GM23248 (cell line): ENCODE measurements around the gene ABCA2. TPM values are rescaled to one million over a fixed set of nuclear protein-coding genes. Genes with fewer than 3 reads are reported as not detected.

Experiments
- DNase-seq: peaks from one replicate; pipeline ENCODE4 v3.0.0-alpha.2; 2015
- H2AFZ ChIP-seq: fragments of 200-600 bp; sonication (generic); 2 replicates; pipeline ENCODE4 v1.6.1; 2016; ENCODE audit warnings: antibody characterized with exemption
- H3F3A ChIP-seq: fragments of 200-600 bp; sonication (generic); 2 replicates; pipeline ENCODE4 v1.6.1; 2016; ENCODE audit warnings: mild to moderate bottlenecking, antibody characterized with exemption, mixed run types; ENCODE audit not compliant: insufficient read depth
- H3K27ac ChIP-seq: fragments of 200-600 bp; sonication (generic); 2 replicates; pipeline ENCODE4 v1.5.1; 2016; ENCODE audit warnings: mild to moderate bottlenecking
- H3K27me3 ChIP-seq: fragments of 200-600 bp; sonication (generic); replicated peaks from 2 replicates; pipeline ENCODE4 v1.6.1; 2016; ENCODE audit warnings: mild to moderate bottlenecking; ENCODE audit not compliant: insufficient read depth
- H3K36me3 ChIP-seq: fragments of 200-600 bp; sonication (generic); 2 replicates; pipeline ENCODE4 v1.6.1; 2016; ENCODE audit warnings: low read depth, mild to moderate bottlenecking
- H3K4me1 ChIP-seq: fragments of 200-600 bp; sonication (generic); 2 replicates; pipeline ENCODE4 v1.6.1; 2016; ENCODE audit warnings: mild to moderate bottlenecking; ENCODE audit not compliant: insufficient read depth
- H3K4me2 ChIP-seq: fragments of 200-600 bp; sonication (generic); one replicate; pipeline ENCODE4 v1.6.1; 2016; ENCODE audit warnings: mild to moderate bottlenecking; ENCODE audit not compliant: unreplicated experiment
- H3K4me3 ChIP-seq: fragments of 200-600 bp; sonication (generic); 2 replicates; pipeline ENCODE4 v1.5.1; 2016; ENCODE audit warnings: mild to moderate bottlenecking
- H3K79me2 ChIP-seq: fragments of 200-600 bp; sonication (generic); 2 replicates; pipeline ENCODE4 v1.6.1; 2016; ENCODE audit warnings: mild to moderate bottlenecking; ENCODE audit not compliant: insufficient read depth
- H3K9ac ChIP-seq: fragments of 200-600 bp; sonication (generic); 2 replicates; pipeline ENCODE4 v1.6.1; 2016; ENCODE audit warnings: mild to moderate bottlenecking
- H3K9me2 ChIP-seq: fragments of 200-600 bp; sonication (generic); 2 replicates; pipeline ENCODE4 v1.6.1; 2016; ENCODE audit warnings: mixed run types, mild to moderate bottlenecking, moderate library complexity; ENCODE audit not compliant: insufficient read depth
- H3K9me3 ChIP-seq: fragments of 200-600 bp; sonication (generic); one replicate; pipeline ENCODE4 v1.6.1; 2017; ENCODE audit warnings: low read depth
- H4K20me1 ChIP-seq: fragments of 200-600 bp; sonication (generic); 2 replicates; pipeline ENCODE4 v1.6.0; 2016; ENCODE audit not compliant: insufficient read depth
- EZH2 ChIP-seq: fragments of 200-600 bp; sonication (generic); IDR thresholded peaks from 2 replicates; pipeline ENCODE4 v1.6.1; 2018; ENCODE audit warnings: antibody characterized with exemption, mild to moderate bottlenecking; ENCODE audit not compliant: insufficient read depth, poor library complexity, severe bottlenecking
- EZH2phosphoT487 ChIP-seq: fragments of 200-600 bp; sonication (generic); IDR thresholded peaks from 2 replicates; pipeline ENCODE4 v1.6.1; 2018; ENCODE audit warnings: antibody characterized with exemption, moderate library complexity, mild to moderate bottlenecking, low read depth; ENCODE audit not compliant: insufficient read depth
- WGBS, 2 experiments: methylation state at CpG; one replicate each; pipeline ENCODE4 v1.1.6; 2015 to 2017; ENCODE audit warnings: low lambda C conversion rate in 2 of 2, low coverage in 1 of 2; ENCODE audit errors: missing lambda C conversion rate in 2 of 2; 5-methylcytosine and 5-hydroxymethylcytosine counted together
- in situ Hi-C: fragments of 300-500 bp; cut with MboI; formaldehyde crosslinking; loops from 2 replicates; pipeline ENCODE4 v1.15.0; 2020
- polyA plus RNA-seq: library from polyadenylated mRNA; unstranded; fragments of >200 nt; fragmentation: Nextera tagmentation; extraction: Ambion mirVana; gene quantifications from 2 replicates; pipeline ENCODE4 v1.2.1, GENCODE V29; 2016
- total RNA-seq: library from RNA; depleted of rRNA; stranded (reverse); fragments of >200 nt; shearing (Covaris generic); gene quantifications from 2 replicates; pipeline ENCODE4 v1.2.3, GENCODE V29; 2014

Gene ABCA2
- total and polyA plus RNA-seq, 2 experiments from 2014 or later: 21.1 to 33.2 TPM

DNA sequence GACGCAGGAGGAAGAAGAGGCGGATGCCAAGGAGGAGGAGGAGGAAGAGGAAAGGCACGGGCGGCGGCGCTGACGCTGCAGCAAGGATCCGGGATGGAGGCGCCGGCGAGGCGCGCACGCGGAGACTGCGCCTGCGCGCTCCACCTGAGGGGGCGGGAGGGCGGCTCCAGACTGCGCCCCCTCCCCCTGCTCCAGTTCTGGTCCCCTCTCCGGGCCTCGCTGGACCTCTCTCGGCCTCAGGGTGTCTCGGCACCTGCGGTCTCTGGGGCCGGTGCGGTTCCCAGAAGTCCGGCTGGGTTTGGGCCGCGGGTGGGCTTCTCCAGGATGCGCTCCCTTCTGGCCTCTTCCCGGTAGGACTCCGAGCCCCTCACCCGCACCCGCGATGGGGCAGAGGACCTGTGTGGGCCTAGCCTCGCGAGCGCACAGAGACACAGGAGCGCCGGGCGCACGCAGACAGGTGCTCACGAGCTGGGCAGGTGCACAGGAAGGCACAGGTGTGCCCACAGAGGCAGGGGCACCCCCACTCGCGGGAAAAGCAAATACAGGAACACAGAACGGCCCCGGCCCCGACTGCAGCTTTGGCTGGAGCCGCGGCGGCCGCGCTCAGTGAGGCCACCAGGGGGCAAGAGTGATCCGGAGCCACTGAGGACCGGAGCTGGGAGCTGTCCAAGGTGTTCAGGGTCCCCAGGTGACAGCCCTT is 18.2 kb upstream of the ABCA2 start, which contains the start of gene NPDC1:
NPDC1 (minus strand) TSS at position 90 of the 700 bp plus-strand sequence. CDS start 188 bp downstream, outside the sequence.
- Histone ChIP-seq H3K79me2 (peaks cover 25% of the 10 kb centered on the region), H3K4me3 (peak within 1 kb of the TSS; percentile 87), H3K36me3 (no peaks in the 10 kb centered on the region), H3K9me3 (no peaks in the 10 kb centered on the region), H3K4me2 (peak within 1 kb of the TSS; percentile 95), H3K4me1 (peaks cover 8% of the 10 kb centered on the region; the same call in 1 of the 2 replicates), H3F3A (no peaks in the 10 kb centered on the region), H3K9ac (peak within 1 kb of the TSS; percentile 70), H3K27ac (peak within 1 kb of the TSS; percentile 25), H3K27me3 (peaks cover 9% of the 10 kb centered on the region), H2AFZ (peak within 1 kb of the TSS; percentile 93), H4K20me1 (no peaks in the 10 kb centered on the region; the same call in 1 of the 2 replicates), H3K9me2 (no peaks in the 10 kb centered on the region)
- in situ Hi-C loops: no loop called here
- 1 to 2% methylated on average over 43 to 45 of the region's 57 CpGs for WGBS, 2 experiments
- TF ChIP-seq EZH2: no peak
- no peak for TF ChIP-seq EZH2phosphoT487
- peak; percentile 90 for DNase-seq

DNA sequence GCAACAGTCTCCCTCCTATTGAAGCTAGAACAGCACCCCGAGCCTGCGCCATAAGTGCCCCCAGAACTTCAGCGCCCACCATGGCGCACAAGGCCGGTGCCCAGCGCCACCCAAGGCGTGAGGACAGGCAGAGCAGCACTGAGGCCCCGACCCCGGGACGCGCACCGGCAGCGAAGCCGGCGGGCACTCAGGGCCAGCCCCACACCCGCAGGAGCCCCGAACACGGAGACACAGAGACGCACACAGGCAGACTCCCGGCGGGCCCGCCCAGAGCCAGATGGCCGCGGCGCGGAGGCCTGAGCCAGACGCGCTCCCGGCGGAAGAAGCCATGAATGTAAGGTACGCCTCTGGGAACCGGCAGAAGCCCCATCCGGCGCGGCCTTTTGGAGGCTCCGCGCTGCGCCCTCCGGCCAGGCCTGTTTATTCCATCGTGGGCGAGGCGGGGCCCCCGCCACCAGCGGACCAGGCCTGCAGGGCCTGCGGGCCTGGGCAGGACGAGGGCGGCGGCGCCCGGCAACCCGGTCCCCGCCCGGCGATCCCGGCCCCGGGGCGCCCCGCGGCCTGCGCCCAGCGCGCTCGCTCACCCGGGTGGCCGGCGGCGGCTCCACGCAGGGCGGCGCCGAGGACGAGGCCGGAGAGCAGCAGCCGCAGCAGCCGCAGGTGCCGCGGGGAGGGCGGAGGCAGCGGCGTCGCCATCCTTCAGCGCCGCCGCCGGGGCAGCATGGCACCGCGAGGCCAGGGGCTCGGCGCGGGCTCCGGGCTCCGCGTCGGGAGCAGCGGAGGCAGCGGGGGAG is 17.5 kb upstream of the ABCA2 start:
- peak overlapping the region; percentile 95 for H3K4me2 ChIP-seq
- peak overlapping the region; percentile 87 for H3K4me3 ChIP-seq
- H2AFZ ChIP-seq: peak overlapping the region; percentile 93
- TF ChIP-seq EZH2phosphoT487: no peak
- no peak for TF ChIP-seq EZH2
- H3K27me3 ChIP-seq: peaks cover 9% of the 10 kb centered on the region
- peaks cover 8% of the 10 kb centered on the region; the same call in 1 of the 2 replicates for H3K4me1 ChIP-seq
- WGBS, 2 experiments: 5% methylated on average over 73 to 89 of the region's 96 CpGs
- H3K79me2 ChIP-seq: peaks cover 25% of the 10 kb centered on the region
- H4K20me1 ChIP-seq: no peaks in the 10 kb centered on the region; the same call in 1 of the 2 replicates
- peak overlapping the region; percentile 70 for H3K9ac ChIP-seq
- H3K36me3 ChIP-seq: no peaks in the 10 kb centered on the region
- no peak overlapping the region for H3K27ac ChIP-seq
- DNase-seq: peak; percentile 80
- H3F3A ChIP-seq: no peaks in the 10 kb centered on the region
- H3K9me2 ChIP-seq: no peaks in the 10 kb centered on the region
- in situ Hi-C loops: no loop called here
- no peaks in the 10 kb centered on the region for H3K9me3 ChIP-seq

GRCh38 chr9:137044502-137045177 is 16.6 kb upstream of the ABCA2 start:
- peak overlapping the region; percentile 70 for H3K9ac ChIP-seq
- peak overlapping the region; percentile 87 for H3K4me3 ChIP-seq
- no peak overlapping the region for H3K27ac ChIP-seq
- no peaks in the 10 kb centered on the region for H3F3A ChIP-seq
- TF ChIP-seq EZH2phosphoT487 (no peak), EZH2 (no peak)
- no peaks in the 10 kb centered on the region for H3K36me3 ChIP-seq
- peaks cover 8% of the 10 kb centered on the region for H3K27me3 ChIP-seq
- 53 to 56% methylated on average over 18 of the region's 18 CpGs for WGBS, 2 experiments
- H3K9me3 ChIP-seq: no peaks in the 10 kb centered on the region
- no peaks in the 10 kb centered on the region; the same call in 1 of the 2 replicates for H4K20me1 ChIP-seq
- no peaks in the 10 kb centered on the region for H3K9me2 ChIP-seq
- H3K4me2 ChIP-seq: peak overlapping the region; percentile 89
- H3K79me2 ChIP-seq: peaks cover 25% of the 10 kb centered on the region
- DNase-seq: peak; percentile 36
- H2AFZ ChIP-seq: no peak overlapping the region
- H3K4me1 ChIP-seq: peaks cover 8% of the 10 kb centered on the region; the same call in 1 of the 2 replicates
- in situ Hi-C loops: no loop called here

GRCh38 chr9:137044037-137044436 is 16.0 kb upstream of the ABCA2 start:
- in situ Hi-C loops: no loop called here
- H3K4me1 ChIP-seq: peaks cover 8% of the 10 kb centered on the region; the same call in 1 of the 2 replicates
- H3K27ac ChIP-seq: no peak overlapping the region
- no peak overlapping the region; the same call in 1 of the 2 replicates for H3K4me3 ChIP-seq
- peak overlapping the region; percentile 70; the same call in 1 of the 2 replicates for H3K9ac ChIP-seq
- H3K9me3 ChIP-seq: no peaks in the 10 kb centered on the region
- H3K9me2 ChIP-seq: no peaks in the 10 kb centered on the region
- no peaks in the 10 kb centered on the region; the same call in 1 of the 2 replicates for H4K20me1 ChIP-seq
- no peak for DNase-seq
- no peaks in the 10 kb centered on the region for H3K36me3 ChIP-seq
- H3K79me2 ChIP-seq: peaks cover 25% of the 10 kb centered on the region
- 82 to 85% methylated on average over 12 of the region's 12 CpGs for WGBS, 2 experiments
- no peak overlapping the region for H2AFZ ChIP-seq
- H3K27me3 ChIP-seq: peaks cover 2% of the 10 kb centered on the region; the same call in 1 of the 2 replicates
- H3K4me2 ChIP-seq: peak overlapping the region; percentile 89
- TF ChIP-seq EZH2phosphoT487: no peak
- TF ChIP-seq EZH2: no peak
- H3F3A ChIP-seq: no peaks in the 10 kb centered on the region
